H1 (cell line): ENCODE results near the gene TRIM15. TPM values are rescaled to one million over a fixed set of nuclear protein-coding genes. Genes with fewer than 3 reads are reported as not detected.

Source experiments
- HDAC6 ChIP-seq: IDR thresholded peaks from one replicate; pipeline ENCODE4 v1.7.1; 2012; ENCODE audit warnings: low read depth, mild to moderate bottlenecking, inconsistent platforms, low read length, moderate library complexity
- JUN ChIP-seq: IDR thresholded peaks from 2 replicates; pipeline ENCODE4 v1.6.1; 2011; ENCODE audit warnings: low read depth, mild to moderate bottlenecking, improper control_type of control experiment, low read length
- PHF8 ChIP-seq: fragments of 200-600 bp; sonication (generic); conservative IDR thresholded peaks from 2 replicates; pipeline ENCODE4 v1.7.1; 2012; ENCODE audit warnings: low read depth, mild to moderate bottlenecking, inconsistent platforms, low read length, moderate library complexity
- POU5F1 ChIP-seq: IDR thresholded peaks from 2 replicates; pipeline ENCODE4 v1.6.1; 2011; ENCODE audit warnings: low read depth, mild to moderate bottlenecking, low read length, moderate library complexity
- polyA plus RNA-seq, 7 experiments: library from polyadenylated mRNA; depleted of rRNA in 3 of 7; stranded (reverse) in 5 of 7; unstranded in 2 of 7; fragments of >200 nt in 5 of 7; fragments of 200-250 nt in 2 of 7; gene quantifications; 1 replicate in 5 of 7; 2 replicates in 1 of 7; 4 replicates in 1 of 7; pipeline versions ENCODE4 v1.2.1 to v1.2.3, GENCODE V29; 2011 to 2013; ENCODE audit warnings: missing spikeins in 2 of 7, mixed read lengths in 2 of 7
- total RNA-seq: library from RNA; stranded (reverse); fragmentation: NEBNext Ultra II Directional; extraction: Animal tissue kit (Norgen Biotek cat#: 25700); gene quantifications from 2 replicates; pipeline ENCODE4 v1.2.1, GENCODE V29; 2021
- TF ChIP-seq, protein P1 (sequence below): fragments of 300-600 bp; sonication (generic); IDR thresholded peaks from 2 replicates; pipeline ENCODE4 v1.7.1; 2012; ENCODE audit warnings: low read length, moderate library complexity, mild to moderate bottlenecking, inconsistent platforms; ENCODE audit not compliant: insufficient replicate concordance

TRIM15 gene
- total and polyA plus RNA-seq, 2 of the 8 experiments (the other 6 are each of a cell fraction or from before 2014, with no cell fraction given) = 0.18 to 0.48 TPM

DNA sequence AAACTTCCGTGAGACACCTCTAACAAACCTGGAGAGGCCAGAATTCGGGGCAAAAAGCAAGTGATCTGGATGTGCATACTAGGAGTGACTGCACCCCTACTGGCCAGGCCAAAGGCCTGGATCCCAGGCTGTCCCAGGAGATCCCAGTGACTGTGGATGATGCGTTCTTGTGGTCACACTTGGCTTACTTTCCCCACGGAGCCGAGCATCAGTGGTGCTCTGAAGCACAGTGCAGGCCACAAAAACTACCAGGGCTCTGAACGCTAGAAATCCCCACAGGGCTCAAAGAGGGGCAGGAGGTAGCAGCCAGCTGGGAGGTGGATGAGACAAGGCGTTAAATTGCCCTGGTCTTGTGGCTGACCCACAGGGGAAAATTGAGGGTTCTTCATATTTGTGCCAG lies 42.8 kb downstream of the TRIM15 start (continued):
- TF ChIP-seq POU5F1 (no peak), JUN (no peak), PHF8 (no peak), HDAC6 (no peak)
- TF ChIP-seq, protein P1, sequence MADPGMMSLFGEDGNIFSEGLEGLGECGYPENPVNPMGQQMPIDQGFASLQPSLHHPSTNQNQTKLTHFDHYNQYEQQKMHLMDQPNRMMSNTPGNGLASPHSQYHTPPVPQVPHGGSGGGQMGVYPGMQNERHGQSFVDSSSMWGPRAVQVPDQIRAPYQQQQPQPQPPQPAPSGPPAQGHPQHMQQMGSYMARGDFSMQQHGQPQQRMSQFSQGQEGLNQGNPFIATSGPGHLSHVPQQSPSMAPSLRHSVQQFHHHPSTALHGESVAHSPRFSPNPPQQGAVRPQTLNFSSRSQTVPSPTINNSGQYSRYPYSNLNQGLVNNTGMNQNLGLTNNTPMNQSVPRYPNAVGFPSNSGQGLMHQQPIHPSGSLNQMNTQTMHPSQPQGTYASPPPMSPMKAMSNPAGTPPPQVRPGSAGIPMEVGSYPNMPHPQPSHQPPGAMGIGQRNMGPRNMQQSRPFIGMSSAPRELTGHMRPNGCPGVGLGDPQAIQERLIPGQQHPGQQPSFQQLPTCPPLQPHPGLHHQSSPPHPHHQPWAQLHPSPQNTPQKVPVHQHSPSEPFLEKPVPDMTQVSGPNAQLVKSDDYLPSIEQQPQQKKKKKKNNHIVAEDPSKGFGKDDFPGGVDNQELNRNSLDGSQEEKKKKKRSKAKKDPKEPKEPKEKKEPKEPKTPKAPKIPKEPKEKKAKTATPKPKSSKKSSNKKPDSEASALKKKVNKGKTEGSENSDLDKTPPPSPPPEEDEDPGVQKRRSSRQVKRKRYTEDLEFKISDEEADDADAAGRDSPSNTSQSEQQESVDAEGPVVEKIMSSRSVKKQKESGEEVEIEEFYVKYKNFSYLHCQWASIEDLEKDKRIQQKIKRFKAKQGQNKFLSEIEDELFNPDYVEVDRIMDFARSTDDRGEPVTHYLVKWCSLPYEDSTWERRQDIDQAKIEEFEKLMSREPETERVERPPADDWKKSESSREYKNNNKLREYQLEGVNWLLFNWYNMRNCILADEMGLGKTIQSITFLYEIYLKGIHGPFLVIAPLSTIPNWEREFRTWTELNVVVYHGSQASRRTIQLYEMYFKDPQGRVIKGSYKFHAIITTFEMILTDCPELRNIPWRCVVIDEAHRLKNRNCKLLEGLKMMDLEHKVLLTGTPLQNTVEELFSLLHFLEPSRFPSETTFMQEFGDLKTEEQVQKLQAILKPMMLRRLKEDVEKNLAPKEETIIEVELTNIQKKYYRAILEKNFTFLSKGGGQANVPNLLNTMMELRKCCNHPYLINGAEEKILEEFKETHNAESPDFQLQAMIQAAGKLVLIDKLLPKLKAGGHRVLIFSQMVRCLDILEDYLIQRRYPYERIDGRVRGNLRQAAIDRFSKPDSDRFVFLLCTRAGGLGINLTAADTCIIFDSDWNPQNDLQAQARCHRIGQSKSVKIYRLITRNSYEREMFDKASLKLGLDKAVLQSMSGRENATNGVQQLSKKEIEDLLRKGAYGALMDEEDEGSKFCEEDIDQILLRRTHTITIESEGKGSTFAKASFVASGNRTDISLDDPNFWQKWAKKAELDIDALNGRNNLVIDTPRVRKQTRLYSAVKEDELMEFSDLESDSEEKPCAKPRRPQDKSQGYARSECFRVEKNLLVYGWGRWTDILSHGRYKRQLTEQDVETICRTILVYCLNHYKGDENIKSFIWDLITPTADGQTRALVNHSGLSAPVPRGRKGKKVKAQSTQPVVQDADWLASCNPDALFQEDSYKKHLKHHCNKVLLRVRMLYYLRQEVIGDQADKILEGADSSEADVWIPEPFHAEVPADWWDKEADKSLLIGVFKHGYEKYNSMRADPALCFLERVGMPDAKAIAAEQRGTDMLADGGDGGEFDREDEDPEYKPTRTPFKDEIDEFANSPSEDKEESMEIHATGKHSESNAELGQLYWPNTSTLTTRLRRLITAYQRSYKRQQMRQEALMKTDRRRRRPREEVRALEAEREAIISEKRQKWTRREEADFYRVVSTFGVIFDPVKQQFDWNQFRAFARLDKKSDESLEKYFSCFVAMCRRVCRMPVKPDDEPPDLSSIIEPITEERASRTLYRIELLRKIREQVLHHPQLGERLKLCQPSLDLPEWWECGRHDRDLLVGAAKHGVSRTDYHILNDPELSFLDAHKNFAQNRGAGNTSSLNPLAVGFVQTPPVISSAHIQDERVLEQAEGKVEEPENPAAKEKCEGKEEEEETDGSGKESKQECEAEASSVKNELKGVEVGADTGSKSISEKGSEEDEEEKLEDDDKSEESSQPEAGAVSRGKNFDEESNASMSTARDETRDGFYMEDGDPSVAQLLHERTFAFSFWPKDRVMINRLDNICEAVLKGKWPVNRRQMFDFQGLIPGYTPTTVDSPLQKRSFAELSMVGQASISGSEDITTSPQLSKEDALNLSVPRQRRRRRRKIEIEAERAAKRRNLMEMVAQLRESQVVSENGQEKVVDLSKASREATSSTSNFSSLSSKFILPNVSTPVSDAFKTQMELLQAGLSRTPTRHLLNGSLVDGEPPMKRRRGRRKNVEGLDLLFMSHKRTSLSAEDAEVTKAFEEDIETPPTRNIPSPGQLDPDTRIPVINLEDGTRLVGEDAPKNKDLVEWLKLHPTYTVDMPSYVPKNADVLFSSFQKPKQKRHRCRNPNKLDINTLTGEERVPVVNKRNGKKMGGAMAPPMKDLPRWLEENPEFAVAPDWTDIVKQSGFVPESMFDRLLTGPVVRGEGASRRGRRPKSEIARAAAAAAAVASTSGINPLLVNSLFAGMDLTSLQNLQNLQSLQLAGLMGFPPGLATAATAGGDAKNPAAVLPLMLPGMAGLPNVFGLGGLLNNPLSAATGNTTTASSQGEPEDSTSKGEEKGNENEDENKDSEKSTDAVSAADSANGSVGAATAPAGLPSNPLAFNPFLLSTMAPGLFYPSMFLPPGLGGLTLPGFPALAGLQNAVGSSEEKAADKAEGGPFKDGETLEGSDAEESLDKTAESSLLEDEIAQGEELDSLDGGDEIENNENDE = no peak
